Vagina (tissue), 2 donors: ENCODE data around the gene OR10A3. TPM values are rescaled to one million over a fixed set of nuclear protein-coding genes. Genes with fewer than 3 reads are reported as not detected.

Source experiments
- DNase-seq, 2 donors: peaks; one replicate each; pipeline ENCODE4 v3.0.0-alpha.2; 2017; ENCODE audit errors: extremely low spot score in 2 of 2
- H3K27ac ChIP-seq: fragments of 200-600 bp; sonication (generic); one replicate; pipeline ENCODE4 v1.5.1; 2019
- H3K27me3 ChIP-seq: fragments of 200-600 bp; sonication (generic); one replicate; pipeline ENCODE4 v1.5.1; 2019
- H3K36me3 ChIP-seq, 2 donors: fragments of 200-600 bp; sonication (generic); one replicate each; pipeline ENCODE4 v1.5.1; 2017 to 2019
- H3K4me1 ChIP-seq: fragments of 200-600 bp; sonication (generic); one replicate; pipeline ENCODE4 v1.5.1; 2019
- H3K4me3 ChIP-seq, 2 donors: fragments of 200-600 bp; sonication (generic); 1 replicate in 1 of 2; 2 replicates in 1 of 2; pipeline ENCODE4 v1.5.1; 2016 to 2019
- H3K9me3 ChIP-seq: fragments of 200-600 bp; sonication (generic); one replicate; pipeline ENCODE4 v1.5.1; 2019
- CTCF ChIP-seq, 3 experiments: fragments of 450-650 bp in 2 of 3; fragments of 200-600 bp in 1 of 3; sonication (generic) in 1 of 3; IDR thresholded peaks; one replicate each; pipeline ENCODE4 v1.5.1; 2017 to 2019; ENCODE audit warnings: antibody characterized with exemption in 3 of 3, mild to moderate bottlenecking in 2 of 3, moderate library complexity in 2 of 3
- POLR2A ChIP-seq, 2 donors: fragments of 450-650 bp; IDR thresholded peaks; one replicate each; pipeline ENCODE4 v1.6.1; 2017; ENCODE audit warnings: antibody characterized with exemption in 2 of 2, mild to moderate bottlenecking in 2 of 2, moderate library complexity in 2 of 2
- POLR2AphosphoS5 ChIP-seq, 2 donors: sonication (generic); formaldehyde crosslinking; IDR thresholded peaks; one replicate each; pipeline ENCODE4 v1.9.0; 2017; ENCODE audit warnings: antibody characterized with exemption in 2 of 2, mild to moderate bottlenecking in 2 of 2, low read depth in 1 of 2; ENCODE audit not compliant: insufficient read depth in 1 of 2
- intact Hi-C: fragments of 100-400 bp; cut with DNase I; formaldehyde crosslinking; loops from one replicate; pipeline ENCODE4 v1.15.1; 2023
- total RNA-seq: library from RNA; depleted of rRNA; stranded (reverse); fragments of >200 nt; gene quantifications from one replicate; pipeline ENCODE4 v1.2.3, GENCODE V29; 2016

Gene OR10A3
- total RNA-seq, 1 donor from 2014 or later = not detected

- intact Hi-C loops = no loop called here
- Histone ChIP-seq H3K27me3 (no peaks in the 10 kb centered on the region), H3K27ac (no peak overlapping the region), H3K4me3 (no peak overlapping the region), H3K36me3 (no peaks in the 10 kb centered on the region), H3K9me3 (no peaks in the 10 kb centered on the region), H3K4me1 (no peaks in the 10 kb centered on the region)
- DNase-seq = no peak
- TF ChIP-seq POLR2AphosphoS5 (IDR thresholded peaks at IDR 0.05; ENCODE audit: insufficient read depth in 1 of 2, low read depth in 1 of 2) (no peak), POLR2A (IDR thresholded peaks at IDR 0.05) (no peak), CTCF (IDR thresholded peaks at IDR 0.05) (no peak)
Measured at GRCh38 chr11:7964873-7965272, 23.4 kb upstream of the OR10A3 start.

- H3K9me3 ChIP-seq = no peaks in the 10 kb centered on the region
- no peak overlapping the region for H3K4me3 ChIP-seq
- H3K27ac ChIP-seq = no peak overlapping the region
- no peak for TF ChIP-seq POLR2A (IDR thresholded peaks at IDR 0.05)
- no peak for TF ChIP-seq POLR2AphosphoS5 (IDR thresholded peaks at IDR 0.05; ENCODE audit: insufficient read depth in 1 of 2, low read depth in 1 of 2)
- no peak for TF ChIP-seq CTCF (IDR thresholded peaks at IDR 0.05)
- H3K27me3 ChIP-seq = no peaks in the 10 kb centered on the region
- intact Hi-C loops = no loop called here
- H3K4me1 ChIP-seq = no peaks in the 10 kb centered on the region
- H3K36me3 ChIP-seq = no peaks in the 10 kb centered on the region
- DNase-seq = no peak
Measured at GRCh38 chr11:7964261-7964660, 22.8 kb upstream of the OR10A3 start.

GRCh38 chr11:7955191-7955590 is 13.7 kb upstream of the OR10A3 start:
- intact Hi-C loops = no loop called here
- TF ChIP-seq POLR2A (IDR thresholded peaks at IDR 0.05) (no peak), CTCF (IDR thresholded peaks at IDR 0.05) (no peak)
- H3K27me3 ChIP-seq = no peaks in the 10 kb centered on the region

GRCh38 chr11:7949934-7950333 is 8.4 kb upstream of the OR10A3 start:
- Histone ChIP-seq H3K36me3 (no peaks in the 10 kb centered on the region), H3K4me1 (no peaks in the 10 kb centered on the region), H3K4me3 (no peak overlapping the region), H3K9me3 (no peaks in the 10 kb centered on the region), H3K27ac (no peak overlapping the region), H3K27me3 (no peaks in the 10 kb centered on the region)
- no peak for TF ChIP-seq POLR2A (IDR thresholded peaks at IDR 0.05)
- intact Hi-C loops = no loop called here
- no peak for DNase-seq

More at GRCh38 chr11:7955191-7955590, 13.7 kb upstream of the OR10A3 start:
- Histone ChIP-seq H3K27ac (no peak overlapping the region), H3K4me1 (no peaks in the 10 kb centered on the region), H3K4me3 (no peak overlapping the region), H3K36me3 (no peaks in the 10 kb centered on the region), H3K9me3 (no peaks in the 10 kb centered on the region)
- no peak for DNase-seq

GRCh38 chr11:7944123-7944522 is 2.6 kb upstream of the OR10A3 start:
- H3K4me1 ChIP-seq = no peaks in the 10 kb centered on the region
- H3K27ac ChIP-seq = no peak overlapping the region
- DNase-seq = no peak
- intact Hi-C loops = no loop called here
- TF ChIP-seq POLR2A (IDR thresholded peaks at IDR 0.05) = no peak
- TF ChIP-seq CTCF (IDR thresholded peaks at IDR 0.05) = no peak
- TF ChIP-seq POLR2AphosphoS5 (IDR thresholded peaks at IDR 0.05; ENCODE audit: insufficient read depth in 1 of 2, low read depth in 1 of 2) = no peak
- H3K36me3 ChIP-seq = no peaks in the 10 kb centered on the region
- no peaks in the 10 kb centered on the region for H3K9me3 ChIP-seq
- no peak overlapping the region for H3K4me3 ChIP-seq
- H3K27me3 ChIP-seq = no peaks in the 10 kb centered on the region

GRCh38 chr11:7941146-7941545 is 362 bp downstream of the OR10A3 start:
- H3K36me3 ChIP-seq = no peaks in the 10 kb centered on the region
- H3K4me3 ChIP-seq = no peak overlapping the region
- H3K9me3 ChIP-seq = no peaks in the 10 kb centered on the region
- H3K27me3 ChIP-seq = no peaks in the 10 kb centered on the region
- no peaks in the 10 kb centered on the region for H3K4me1 ChIP-seq
- TF ChIP-seq POLR2AphosphoS5 (IDR thresholded peaks at IDR 0.05; ENCODE audit: insufficient read depth in 1 of 2, low read depth in 1 of 2) (no peak), CTCF (IDR thresholded peaks at IDR 0.05) (no peak), POLR2A (IDR thresholded peaks at IDR 0.05) (no peak)
- intact Hi-C loops = no loop called here
- H3K27ac ChIP-seq = no peak overlapping the region
- no peak for DNase-seq
